GM21825 (cell line): ENCODE results near the gene RASGRP2.

Experiments used
- ATAC-seq: cut with Tn5 transposase; IDR thresholded peaks from one replicate; pipeline ENCODE4 v1.9.1; 2021; ENCODE audit warnings: mild to moderate bottlenecking, moderate library complexity; ENCODE audit not compliant: unreplicated experiment

Gene RASGRP2

GRCh38 chr11:64771861-64772260 lies 27.9 kb upstream of the RASGRP2 start:
- no peak for ATAC-seq

- no peak for ATAC-seq
These were observed 26.2 kb upstream of the RASGRP2 start for GRCh38 chr11:64770120-64770519.

- ATAC-seq, result no peak
These were observed 25.3 kb upstream of the RASGRP2 start for GRCh38 chr11:64769283-64769682.

- ATAC-seq, result no peak
These were observed 24.4 kb upstream of the RASGRP2 start for GRCh38 chr11:64768300-64768694.

GRCh38 chr11:64767344-64768299 lies 23.7 kb upstream of the RASGRP2 start:
- ATAC-seq, result no peak

GRCh38 chr11:64766881-64767280 lies 22.9 kb upstream of the RASGRP2 start:
- ATAC-seq, result no peak

- no peak for ATAC-seq
These were observed 22.1 kb upstream of the RASGRP2 start for GRCh38 chr11:64765851-64766665.

GRCh38 chr11:64765291-64765850 lies 21.4 kb upstream of the RASGRP2 start:
- ATAC-seq, result no peak

- ATAC-seq, result no peak
These were observed 20.8 kb upstream of the RASGRP2 start for GRCh38 chr11:64764753-64765152.

GRCh38 chr11:64764040-64764611 lies 20.2 kb upstream of the RASGRP2 start:
- ATAC-seq, result no peak

- ATAC-seq, result no peak
These were observed 19.6 kb upstream of the RASGRP2 start for GRCh38 chr11:64763526-64764039.

- ATAC-seq, result no peak
These were observed 19.0 kb upstream of the RASGRP2 start for GRCh38 chr11:64762674-64763525.

GRCh38 chr11:64762277-64762673 lies 18.3 kb upstream of the RASGRP2 start:
- ATAC-seq, result no peak

GRCh38 chr11:64760759-64761420 lies 16.9 kb upstream of the RASGRP2 start:
- ATAC-seq, result no peak

GRCh38 chr11:64759722-64760719 lies 16.1 kb upstream of the RASGRP2 start, which contains the start of gene PYGM:
PYGM (minus strand) TSS chr11:64759974; CDS start chr11:64759898, 76 bp downstream.
- no peak for ATAC-seq

- no peak for ATAC-seq
These were observed 15.3 kb upstream of the RASGRP2 start for GRCh38 chr11:64759131-64759721.

- no peak for ATAC-seq
These were observed 14.6 kb upstream of the RASGRP2 start for GRCh38 chr11:64758330-64759079.
